Measurements from ENCODE around the gene PEX16.
A peak's percentile ranks its signal among the peaks of the same experiment; 100 is the strongest.

Gene PEX16

DNA sequence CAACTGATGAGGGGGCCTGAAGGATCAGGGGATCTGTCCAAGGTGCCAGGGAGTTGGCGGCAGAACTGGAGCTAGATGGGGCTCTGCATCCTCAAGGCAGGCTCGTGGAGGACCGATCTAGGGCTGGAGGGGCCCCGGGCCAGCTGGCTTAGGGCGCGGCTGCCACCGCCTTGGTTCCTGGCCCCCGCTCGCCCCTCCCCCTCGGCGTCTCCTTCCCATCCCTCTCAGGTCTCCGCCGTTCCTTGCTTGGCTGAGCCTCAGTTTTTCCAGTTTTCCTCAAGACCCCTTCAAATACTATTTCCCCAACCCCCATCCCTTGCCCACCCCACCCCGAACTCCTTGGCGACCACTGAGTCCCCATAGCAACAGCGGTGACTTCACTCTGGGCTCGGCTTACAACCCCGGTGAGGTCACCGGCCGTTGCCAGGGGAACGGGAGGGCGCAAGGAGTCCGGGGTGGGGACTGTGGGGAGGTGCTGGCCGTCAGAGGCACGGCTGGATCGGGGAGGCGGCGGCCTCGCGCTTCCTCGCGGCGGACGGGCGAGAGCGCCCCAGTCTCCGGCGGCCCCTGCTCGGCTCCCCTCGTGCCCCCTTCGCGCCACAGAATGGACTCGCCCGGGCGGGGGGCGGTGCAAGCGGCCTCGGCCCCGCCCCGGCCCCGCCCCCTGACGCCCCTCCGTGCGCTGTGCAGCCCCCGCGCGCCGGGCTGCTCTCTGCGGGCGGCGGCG is 18.1 kb downstream of the PEX16 start:
- DNase-seq (ENCODE audit: low spot score) (peak; percentile 94), FAIRE-seq (peak; percentile 89)

DNA sequence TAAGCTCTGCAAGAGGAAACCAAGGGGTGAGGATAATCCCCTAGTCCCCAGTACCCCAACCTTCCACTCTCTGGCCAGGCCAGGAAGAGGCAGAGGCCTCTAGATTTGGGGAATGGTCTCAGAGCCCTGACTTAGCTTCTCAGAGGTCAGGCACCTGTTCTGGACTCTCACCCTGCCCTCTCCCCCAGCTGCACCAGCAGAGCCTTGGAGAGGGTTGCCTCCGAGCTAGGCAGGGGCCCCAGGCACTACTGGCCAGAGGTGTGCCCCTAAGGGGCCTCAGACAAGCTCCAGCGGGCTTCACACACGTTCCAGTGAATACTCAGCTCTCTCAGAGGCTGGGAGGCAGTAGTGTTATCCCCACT is 18.6 kb downstream of the PEX16 start:
- DNase-seq (ENCODE audit: low spot score): no peak
- FAIRE-seq: no peak

GRCh38 chr11:45897556-45897955 is 20.1 kb downstream of the PEX16 start:
- DNase-seq (ENCODE audit: low spot score) (no peak), FAIRE-seq (no peak)

GRCh38 chr11:45896422-45896984 is 21.2 kb downstream of the PEX16 start:
- DNase-seq (ENCODE audit: low spot score) (no peak), FAIRE-seq (no peak)

- no peak for DNase-seq (ENCODE audit: low spot score)
- no peak for FAIRE-seq
These were observed 22.0 kb downstream of the PEX16 start for GRCh38 chr11:45895553-45896259.

DNA sequence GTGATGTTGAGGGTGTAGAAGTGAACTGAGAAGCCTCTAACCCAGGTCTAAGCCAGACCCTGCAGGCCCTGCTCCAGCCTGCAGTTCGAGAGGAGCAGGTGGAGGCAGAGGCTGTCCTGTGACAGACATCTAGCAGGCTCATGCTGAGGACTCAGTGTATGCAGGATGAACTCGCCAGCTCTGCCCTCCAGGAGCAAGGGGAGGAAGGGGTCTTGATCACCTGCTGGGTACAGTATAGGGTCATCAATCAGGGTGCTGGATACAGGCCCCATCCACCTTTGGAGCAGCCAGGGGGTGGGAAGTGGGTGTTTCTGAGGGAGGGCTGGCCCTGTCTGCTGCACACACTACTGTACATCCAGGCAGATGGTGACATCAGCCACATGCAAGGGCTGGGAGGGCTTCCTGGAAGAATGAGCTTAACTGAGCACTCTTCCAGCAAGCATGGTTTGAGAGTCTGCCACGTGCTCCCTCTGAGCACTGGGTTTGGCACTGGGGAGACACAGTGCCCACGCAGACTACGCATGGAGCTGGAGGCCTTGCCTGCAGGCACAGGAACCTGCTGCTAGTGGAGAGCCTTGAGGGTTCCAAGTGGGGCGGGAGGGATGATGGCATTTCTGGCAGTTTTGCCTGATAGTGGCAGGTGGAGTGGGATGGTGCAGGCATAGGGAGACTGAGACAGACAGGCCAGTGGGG is 23.0 kb downstream of the PEX16 start:
- no peak for FAIRE-seq

GRCh38 chr11:45892856-45893255 is 24.8 kb downstream of the PEX16 start:
- DNase-seq (ENCODE audit: low spot score): no peak
- FAIRE-seq: no peak

More for the DNA sequence above, 23.0 kb downstream of the PEX16 start:
- DNase-seq (ENCODE audit: low spot score): no peak

DNA sequence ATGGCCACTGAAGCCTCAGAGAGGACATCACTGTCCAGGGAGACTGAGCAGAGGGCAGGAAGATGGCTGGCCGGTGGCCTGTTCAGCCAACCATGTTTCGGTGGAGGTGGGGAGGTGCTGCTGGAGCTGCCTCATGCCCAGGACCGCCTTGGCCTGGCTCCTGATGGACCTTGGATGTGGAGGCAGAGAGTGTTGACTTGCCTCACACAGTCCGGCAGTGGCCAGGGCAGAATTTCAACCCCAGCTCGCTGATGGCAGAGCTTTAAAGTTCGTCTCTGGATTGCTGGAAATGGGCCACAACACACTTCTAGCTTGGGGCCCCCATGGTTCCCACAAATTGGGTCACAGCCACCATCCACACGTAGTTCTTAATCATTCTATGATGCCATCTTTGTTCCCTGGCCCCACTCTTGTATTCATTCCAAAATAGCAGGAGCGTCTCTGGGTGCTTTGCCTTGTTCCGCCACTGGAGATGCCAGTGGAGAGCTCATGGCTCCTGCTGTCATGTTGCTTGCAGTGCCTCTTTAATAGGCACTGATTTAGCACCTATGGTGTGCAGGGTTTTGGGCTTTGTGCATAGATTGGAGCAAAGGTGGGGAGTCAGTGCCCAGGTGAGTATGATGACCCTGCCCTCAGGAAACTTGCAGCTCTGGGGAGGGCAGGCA is 26.7 kb downstream of the PEX16 start:
- no peak for DNase-seq (ENCODE audit: low spot score)

GRCh38 chr11:45889966-45890365 is 27.7 kb downstream of the PEX16 start:
- DNase-seq (ENCODE audit: low spot score) (no peak), FAIRE-seq (no peak)

More for the DNA sequence above, 26.7 kb downstream of the PEX16 start:
- no peak for FAIRE-seq

- no peak for DNase-seq (ENCODE audit: low spot score)
- no peak for FAIRE-seq
These were observed 28.1 kb downstream of the PEX16 start for GRCh38 chr11:45889555-45889954.

DNA sequence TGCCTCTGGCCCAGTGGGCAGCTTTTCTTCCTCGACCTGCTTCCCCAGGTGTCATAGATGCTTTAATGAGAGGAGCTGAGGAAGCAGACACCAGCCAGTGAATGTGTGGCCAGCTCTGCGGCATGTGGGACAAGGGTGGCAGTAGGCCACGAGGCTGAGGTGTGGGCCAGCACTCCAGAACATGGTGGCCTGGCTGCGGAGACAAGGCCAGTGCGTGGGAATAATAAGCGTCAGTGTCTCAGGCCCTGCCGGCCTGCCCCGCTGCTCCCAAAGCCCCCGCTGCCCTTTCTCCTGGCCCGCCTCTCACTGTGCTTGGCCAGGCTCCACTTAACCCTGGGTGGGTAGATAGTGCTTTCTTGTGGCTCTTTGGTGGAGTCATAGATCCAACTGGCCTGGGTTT is 30.1 kb downstream of the PEX16 start:
- FAIRE-seq (no peak), DNase-seq (ENCODE audit: low spot score) (no peak)

DNA sequence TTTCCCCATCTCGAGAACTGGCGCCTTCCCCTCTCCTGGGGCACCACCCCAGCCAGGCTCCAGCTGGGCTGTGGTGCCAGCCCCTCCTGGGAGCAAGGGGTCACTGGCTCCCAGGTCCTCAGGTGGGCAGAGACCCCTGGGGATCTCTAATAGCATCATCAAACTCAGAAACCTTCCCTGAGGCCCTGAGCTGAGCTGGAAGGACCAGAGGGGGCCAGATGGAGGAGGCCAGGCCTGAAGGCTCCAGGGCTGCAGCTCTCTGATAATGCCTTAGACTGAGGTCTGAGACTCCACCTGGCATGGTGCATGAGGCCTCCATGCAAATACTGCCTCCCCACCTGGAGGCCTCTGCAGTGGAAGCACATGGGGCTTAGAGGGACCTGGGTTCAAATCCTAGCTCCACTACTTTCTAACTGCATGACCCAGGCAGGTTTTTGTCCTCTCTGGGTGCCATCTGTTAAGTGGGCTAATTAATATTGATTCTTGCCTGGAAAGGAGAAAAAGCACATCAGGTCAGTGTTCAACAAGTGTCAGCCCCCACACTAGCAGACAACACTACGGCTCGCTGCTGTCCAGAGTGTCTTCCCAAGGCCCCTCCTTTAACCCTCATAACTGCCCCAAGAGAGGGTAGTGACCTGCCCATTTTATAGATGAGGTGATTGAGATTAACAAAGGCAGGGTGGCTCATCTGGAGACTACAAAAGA is 30.7 kb downstream of the PEX16 start:
- no peak for FAIRE-seq
- DNase-seq (ENCODE audit: low spot score): no peak

DNA sequence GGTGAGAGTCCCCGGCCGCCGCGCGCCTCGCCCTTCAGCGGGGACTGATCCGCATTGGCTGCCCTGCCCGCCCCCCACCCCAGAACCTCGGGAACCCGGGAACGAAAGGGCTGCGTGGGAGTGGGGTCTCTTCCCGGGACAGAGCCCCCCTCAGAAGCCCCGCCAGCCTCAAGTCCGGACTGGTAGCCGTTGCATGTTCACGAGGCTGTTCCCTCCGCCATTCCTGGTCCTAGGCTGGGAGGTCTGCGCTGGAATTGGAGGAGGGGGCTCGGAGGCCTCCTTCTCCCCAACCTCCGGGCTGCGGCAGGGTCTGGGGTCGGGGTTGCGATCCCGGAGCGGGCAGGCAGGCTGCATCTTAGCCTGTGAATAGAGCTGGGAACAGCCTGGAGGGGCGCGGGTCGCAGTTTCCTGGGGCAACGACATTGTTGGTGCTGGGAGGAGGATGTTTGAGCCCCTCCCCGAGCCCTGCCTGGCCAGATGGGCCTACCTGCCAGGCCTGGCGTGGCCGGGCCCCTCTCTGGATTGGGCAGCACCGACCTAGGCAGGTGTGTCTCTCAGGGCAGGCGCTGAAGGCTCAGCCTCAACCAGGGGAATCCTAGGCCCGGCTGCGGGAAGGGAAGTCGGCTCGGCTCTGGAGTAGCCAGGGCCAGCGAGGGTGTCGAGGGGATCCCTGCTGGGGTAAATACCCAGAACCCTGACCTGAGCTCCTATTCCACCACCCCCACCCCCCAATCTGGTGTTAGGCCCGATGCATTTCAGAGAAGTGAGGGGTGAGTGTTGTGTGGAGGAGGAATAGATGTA is 31.6 kb downstream of the PEX16 start:
- no peak for DNase-seq (ENCODE audit: low spot score)
- FAIRE-seq: no peak

GRCh38 chr11:45885274-45885920 is 32.3 kb downstream of the PEX16 start, which contains the start of gene MAPK8IP1:
Gene MAPK8IP1, plus strand, starts transcription at chr11:45885651. Its CDS starts 170 bp downstream, at chr11:45885821.
- FAIRE-seq (no peak), DNase-seq (ENCODE audit: low spot score) (peak; percentile 82)

DNA sequence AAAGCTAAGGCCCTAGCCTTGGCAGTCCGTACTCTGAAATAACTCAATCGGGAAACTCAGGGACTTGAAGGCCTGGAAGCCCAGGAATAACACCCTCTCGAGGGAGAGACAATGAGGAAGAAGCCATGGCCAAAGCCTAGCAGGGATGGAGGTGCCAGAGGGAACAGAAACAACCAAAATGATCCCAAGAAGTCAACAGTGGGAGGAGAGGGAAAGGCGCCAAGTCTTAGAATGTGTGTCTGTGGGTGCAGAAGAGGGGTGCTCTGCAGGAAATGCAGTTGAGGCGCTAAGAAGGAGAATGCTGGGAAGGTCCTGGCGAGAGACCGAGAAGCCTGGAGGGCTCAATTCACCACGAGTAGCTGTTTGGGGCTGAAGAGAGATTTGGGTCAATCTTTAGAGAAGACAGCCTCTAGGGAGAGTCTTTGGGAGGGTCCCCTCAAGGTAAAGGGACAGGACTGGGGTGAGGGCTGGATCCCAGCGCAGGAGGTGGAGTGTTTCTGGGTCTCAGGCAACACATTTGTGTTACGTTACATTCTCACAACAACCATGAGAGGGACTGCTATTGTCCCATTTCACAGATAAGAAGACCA is 33.0 kb downstream of the PEX16 start:
- DNase-seq (ENCODE audit: low spot score) (no peak), FAIRE-seq (no peak)

- DNase-seq (ENCODE audit: low spot score) (no peak), FAIRE-seq (no peak)
These were observed 35.8 kb downstream of the PEX16 start for GRCh38 chr11:45881708-45882368.

GRCh38 chr11:45880772-45881570 is 36.7 kb downstream of the PEX16 start:
- peak; percentile 9 for FAIRE-seq

More at GRCh38 chr11:45880772-45881570, 36.7 kb downstream of the PEX16 start:
- no peak for DNase-seq (ENCODE audit: low spot score)
